Common myeloid progenitor, CD34-positive (primary cell): ENCODE data around the gene SPATA13.

Experiments
- CTCF ChIA-PET: fragments of 350-600 bp; sonication (Branson Sonifier 250); formaldehyde crosslinking; loops from one replicate; lab custom pipeline; 2021; ENCODE audit warnings: antibody characterized with exemption; lab: Charles Lee
- POLR2A ChIA-PET: fragments of 350-600 bp; sonication (Branson Sonifier 250); formaldehyde crosslinking; loops from one replicate; lab custom pipeline; 2021; ENCODE audit warnings: antibody characterized with exemption; lab: Charles Lee
- DNase-seq, 3 donors: peaks; one replicate each; pipeline versions ENCODE4 v3.0.0 to v3.0.0-alpha.2; 2013
- H3K27ac ChIP-seq, 2 experiments: 1 replicate in 1 of 2; 2 replicates in 1 of 2; pipeline ENCODE4 v1.7.0; 2013; ENCODE audit warnings: inconsistent platforms in 2 of 2, low read length in 2 of 2, mild to moderate bottlenecking in 2 of 2, low read depth in 1 of 2, moderate library complexity in 1 of 2; ENCODE audit not compliant: severe bottlenecking in 2 of 2, insufficient read depth in 1 of 2, poor library complexity in 1 of 2
- H3K27me3 ChIP-seq, 5 experiments: replicated peaks in 2 of 5; 1 replicate in 3 of 5; 2 replicates in 2 of 5; pipeline versions ENCODE4 v1.6.1 to v1.7.0; 2013; ENCODE audit warnings: low read length in 4 of 5, mild to moderate bottlenecking in 2 of 5, moderate library complexity in 2 of 5, inconsistent platforms in 1 of 5; ENCODE audit not compliant: insufficient read depth in 5 of 5, control insufficient read depth in 4 of 5
- H3K36me3 ChIP-seq, 4 experiments: 1 replicate in 2 of 4; 2 replicates in 2 of 4; pipeline versions ENCODE4 v1.6.1 to v1.7.0; 2013; ENCODE audit warnings: low read length in 3 of 4, control low read depth in 1 of 4, mild to moderate bottlenecking in 1 of 4; ENCODE audit not compliant: control insufficient read depth in 4 of 4, insufficient read depth in 4 of 4
- H3K4me1 ChIP-seq, 4 experiments: 1 replicate in 3 of 4; 2 replicates in 1 of 4; pipeline versions ENCODE4 v1.6.1 to v1.7.1; 2013; ENCODE audit warnings: low read length in 3 of 4, mild to moderate bottlenecking in 3 of 4, control low read depth in 1 of 4, inconsistent platforms in 1 of 4, moderate library complexity in 1 of 4; ENCODE audit not compliant: control insufficient read depth in 4 of 4, insufficient read depth in 4 of 4; ENCODE audit errors: control extremely low read depth in 1 of 4
- H3K4me3 ChIP-seq, 7 experiments: 1 replicate in 4 of 7; 2 replicates in 3 of 7; pipeline versions ENCODE4 v1.5.1 to v1.7.0; 2013; ENCODE audit warnings: mild to moderate bottlenecking in 7 of 7, low read length in 6 of 7, moderate library complexity in 6 of 7, inconsistent platforms in 2 of 7, low read depth in 2 of 7, control low read depth in 1 of 7; ENCODE audit not compliant: insufficient read depth in 4 of 7, control insufficient read depth in 1 of 7; ENCODE audit errors: extremely low read depth in 1 of 7
- H3K9me3 ChIP-seq, 5 experiments: 1 replicate in 4 of 5; 2 replicates in 1 of 5; pipeline versions ENCODE4 v1.6.1 to v1.7.1; 2013; ENCODE audit warnings: low read length in 4 of 5, mild to moderate bottlenecking in 2 of 5, inconsistent platforms in 1 of 5, low read depth in 1 of 5, moderate library complexity in 1 of 5; ENCODE audit not compliant: control insufficient read depth in 4 of 5, insufficient read depth in 2 of 5; ENCODE audit errors: control extremely low read depth in 1 of 5
- WGBS: methylation state at CpG from one replicate; pipeline ENCODE4 v1.1.5; 2013; ENCODE audit not compliant: insufficient coverage; 5-methylcytosine and 5-hydroxymethylcytosine counted together

The SPATA13 gene

DNA sequence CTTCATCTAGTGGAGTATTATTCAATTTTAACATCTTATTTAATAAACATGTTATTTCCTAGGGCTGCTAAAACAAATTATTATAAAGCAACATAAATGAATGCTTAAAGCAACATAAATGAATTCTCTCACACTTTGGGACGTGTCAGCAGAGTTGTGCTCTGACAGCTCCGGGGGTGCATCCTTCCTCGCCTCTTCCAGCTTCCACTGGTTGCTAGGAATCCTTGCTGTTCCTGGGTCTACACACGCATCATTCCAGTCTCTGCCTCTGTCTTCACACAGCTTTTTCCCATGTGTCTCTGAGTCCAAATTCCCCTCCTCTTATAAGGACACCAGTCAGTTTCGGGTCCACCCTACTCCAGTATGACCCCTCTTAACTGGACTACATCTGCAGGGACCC is 21.6 kb upstream of the SPATA13 start:
- DNase-seq: no peak
- H3K27ac ChIP-seq: no peak overlapping the region
- ChIA-PET POLR2A (no interaction called here), CTCF (interaction anchor here (1.1 kb wide), 1 partner anchor 51 kb away, joined by 3 read pairs; no protein-coding TSS in a partner anchor)
- H3K4me3 ChIP-seq: no peak overlapping the region
- WGBS: 94% methylated on average over 5 of the region's 5 CpGs
- peaks cover 0 to 3% (median 0%) of the 10 kb centered on the region in 5 experiments for H3K27me3 ChIP-seq
- H3K36me3 ChIP-seq: no peaks in the 10 kb centered on the region
- no peaks in the 10 kb centered on the region for H3K9me3 ChIP-seq
- H3K4me1 ChIP-seq: peaks cover 0 to 5% (median 1%) of the 10 kb centered on the region in 4 experiments

GRCh38 chr13:24141333-24141910 is 19.1 kb upstream of the SPATA13 start:
- Histone ChIP-seq H3K27me3 (peaks cover 0 to 1% (median 0%) of the 10 kb centered on the region in 5 experiments), H3K4me3 (no peak overlapping the region), H3K9me3 (no peaks in the 10 kb centered on the region), H3K27ac (no peak overlapping the region), H3K4me1 (peaks cover 0 to 5% (median 1%) of the 10 kb centered on the region in 4 experiments), H3K36me3 (no peaks in the 10 kb centered on the region)
- WGBS: 93% methylated on average over 4 of the region's 7 CpGs
- no peak for DNase-seq
- CTCF ChIA-PET: interaction anchor here (0.6 kb wide), 1 partner anchor 34 kb away, joined by 3 read pairs; no protein-coding TSS in a partner anchor
- POLR2A ChIA-PET: no interaction called here

DNA sequence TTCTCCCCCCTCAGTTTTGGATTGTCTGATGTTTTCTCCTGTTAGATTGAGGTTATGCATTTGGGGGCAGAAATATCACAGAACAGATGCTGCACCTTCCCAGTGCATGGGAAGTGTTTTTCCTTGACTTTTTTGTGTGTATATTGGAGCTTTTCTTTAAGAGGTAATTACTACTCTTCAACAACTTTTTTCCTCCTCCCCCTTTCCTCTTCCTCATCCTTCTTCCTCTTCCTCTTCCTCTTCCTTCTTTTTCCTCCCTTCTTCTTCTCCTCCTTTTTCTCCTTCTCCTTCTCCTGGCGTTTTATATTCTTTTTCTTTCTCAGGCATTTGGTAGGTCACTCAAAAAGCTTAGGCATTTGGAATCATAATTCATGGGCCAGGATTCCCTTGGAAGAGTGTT is 18.1 kb upstream of the SPATA13 start:
- WGBS: 80% methylated on average over 1 of the region's 1 CpG
- Histone ChIP-seq H3K9me3 (no peaks in the 10 kb centered on the region), H3K27ac (no peak overlapping the region), H3K4me3 (no peak overlapping the region), H3K4me1 (peaks cover 0 to 5% (median 1%) of the 10 kb centered on the region in 4 experiments), H3K27me3 (peaks cover 0 to 1% (median 0%) of the 10 kb centered on the region in 5 experiments), H3K36me3 (no peaks in the 10 kb centered on the region)
- no peak for DNase-seq
- ChIA-PET CTCF (no interaction called here), POLR2A (no interaction called here)

GRCh38 chr13:24142886-24143285 is 17.6 kb upstream of the SPATA13 start:
- ChIA-PET CTCF (no interaction called here), POLR2A (no interaction called here)
- no peaks in the 10 kb centered on the region for H3K36me3 ChIP-seq
- peaks cover 0 to 1% (median 0%) of the 10 kb centered on the region in 5 experiments for H3K27me3 ChIP-seq
- 47% methylated on average over 3 of the region's 4 CpGs for WGBS
- peaks cover 0 to 5% (median 1%) of the 10 kb centered on the region in 4 experiments for H3K4me1 ChIP-seq
- no peak for DNase-seq
- H3K4me3 ChIP-seq: no peak overlapping the region
- H3K27ac ChIP-seq: no peak overlapping the region
- no peaks in the 10 kb centered on the region for H3K9me3 ChIP-seq

DNA sequence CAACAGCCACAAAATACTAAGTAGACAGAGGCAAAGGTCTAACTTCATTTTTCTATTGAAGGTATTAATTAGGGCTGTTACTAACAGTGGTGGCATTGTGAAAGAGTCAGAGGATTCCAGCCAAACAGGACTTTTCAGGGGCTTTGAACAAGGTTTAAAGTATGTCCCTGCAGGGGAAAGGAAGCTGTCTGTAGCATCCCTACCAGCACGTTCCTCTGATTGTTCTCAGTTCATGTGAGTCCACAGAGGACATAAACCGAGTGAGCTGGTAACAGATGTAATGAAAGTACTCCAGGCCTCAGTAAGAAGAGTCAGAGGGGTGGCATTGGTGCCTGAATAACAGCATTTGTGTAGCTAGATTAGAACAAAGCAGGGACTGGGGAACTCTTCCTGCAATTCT is 15.3 kb upstream of the SPATA13 start:
- H3K27me3 ChIP-seq: peaks cover 0 to 1% (median 0%) of the 10 kb centered on the region in 5 experiments
- WGBS: 100% methylated on average over 2 of the region's 2 CpGs
- H3K36me3 ChIP-seq: no peaks in the 10 kb centered on the region
- CTCF ChIA-PET: no interaction called here
- H3K9me3 ChIP-seq: no peaks in the 10 kb centered on the region
- H3K27ac ChIP-seq: no peak overlapping the region
- peaks cover 0 to 5% (median 1%) of the 10 kb centered on the region in 4 experiments for H3K4me1 ChIP-seq
- no peak for DNase-seq
- POLR2A ChIA-PET: no interaction called here
- no peak overlapping the region for H3K4me3 ChIP-seq

- H3K27ac ChIP-seq: no peak overlapping the region
- no peak for DNase-seq
- WGBS: 98% methylated on average over 4 of the region's 7 CpGs
- no peaks in the 10 kb centered on the region for H3K9me3 ChIP-seq
- no peak overlapping the region for H3K4me3 ChIP-seq
- POLR2A ChIA-PET: no interaction called here
- H3K36me3 ChIP-seq: no peaks in the 10 kb centered on the region
- peaks cover 0 to 5% (median 1%) of the 10 kb centered on the region in 4 experiments for H3K4me1 ChIP-seq
- peaks cover 0 to 1% (median 0%) of the 10 kb centered on the region in 5 experiments for H3K27me3 ChIP-seq
- CTCF ChIA-PET: no interaction called here
Observed at GRCh38 chr13:24145674-24146073, 14.8 kb upstream of the SPATA13 start.

DNA sequence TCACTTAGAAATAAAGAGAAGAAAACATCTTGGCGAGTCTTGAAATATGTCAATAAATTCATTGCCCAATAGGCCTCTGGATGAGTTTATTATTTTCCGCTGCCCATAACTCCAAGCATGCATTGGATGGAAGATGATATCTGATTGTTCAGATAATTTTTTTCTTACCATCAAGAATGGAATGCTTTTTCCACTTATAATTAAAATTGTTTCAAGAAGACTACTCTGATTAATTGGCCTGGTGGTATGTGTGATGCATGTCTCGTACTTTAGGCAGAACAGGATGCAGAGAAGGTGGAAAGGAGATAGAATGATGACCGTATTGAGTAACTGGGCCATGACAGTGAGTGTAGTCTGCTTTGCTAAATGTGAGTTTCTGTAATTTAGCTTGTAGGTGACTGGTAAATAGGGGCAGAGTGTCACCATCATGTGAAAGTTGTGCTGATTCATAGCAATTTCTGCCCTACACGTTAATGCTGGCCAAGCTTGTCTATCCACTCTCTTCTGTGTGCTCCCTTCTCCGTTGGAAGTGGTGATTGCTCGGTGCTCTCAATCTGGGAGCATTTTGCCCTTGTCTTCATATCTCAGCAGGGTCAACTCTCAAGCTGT is 13.5 kb upstream of the SPATA13 start:
- DNase-seq: no peak
- CTCF ChIA-PET: no interaction called here

More for the DNA sequence above, 13.5 kb upstream of the SPATA13 start:
- WGBS: 96% methylated on average over 5 of the region's 7 CpGs
- Histone ChIP-seq H3K9me3 (no peaks in the 10 kb centered on the region), H3K36me3 (no peaks in the 10 kb centered on the region), H3K27me3 (peaks cover 0 to 1% (median 0%) of the 10 kb centered on the region in 5 experiments), H3K4me1 (peaks cover 0 to 5% (median 1%) of the 10 kb centered on the region in 4 experiments), H3K27ac (no peak overlapping the region), H3K4me3 (no peak overlapping the region)
- POLR2A ChIA-PET: no interaction called here
